GM12874 (cell line): ENCODE results near the gene SPOCK1.

ENCODE experiments used
- CTCF ChIP-seq: IDR thresholded peaks from 2 replicates; pipeline ENCODE4 v1.5.1; 2011; ENCODE audit warnings: low read depth, mild to moderate bottlenecking, control low read depth, low read length, moderate library complexity; ENCODE audit not compliant: insufficient read depth

SPOCK1 gene

GRCh38 chr5:137155261-137156000 lies 343.7 kb downstream of the SPOCK1 start:
- no peak for TF ChIP-seq CTCF

GRCh38 chr5:137152616-137153015 lies 346.5 kb downstream of the SPOCK1 start:
- no peak for TF ChIP-seq CTCF

- TF ChIP-seq CTCF, result no peak
Measured at GRCh38 chr5:137148655-137149054, 350.5 kb downstream of the SPOCK1 start.

GRCh38 chr5:137148159-137148558 lies 351.0 kb downstream of the SPOCK1 start:
- TF ChIP-seq CTCF, result no peak

GRCh38 chr5:137147346-137147745 lies 351.8 kb downstream of the SPOCK1 start:
- no peak for TF ChIP-seq CTCF

- no peak for TF ChIP-seq CTCF
Measured at GRCh38 chr5:137146402-137146890, 352.7 kb downstream of the SPOCK1 start.

GRCh38 chr5:137145721-137146120 lies 353.4 kb downstream of the SPOCK1 start:
- TF ChIP-seq CTCF, result no peak

GRCh38 chr5:137144656-137145055 lies 354.5 kb downstream of the SPOCK1 start:
- TF ChIP-seq CTCF, result no peak
